ENCODE data around the gene AKAP9.

DNA sequence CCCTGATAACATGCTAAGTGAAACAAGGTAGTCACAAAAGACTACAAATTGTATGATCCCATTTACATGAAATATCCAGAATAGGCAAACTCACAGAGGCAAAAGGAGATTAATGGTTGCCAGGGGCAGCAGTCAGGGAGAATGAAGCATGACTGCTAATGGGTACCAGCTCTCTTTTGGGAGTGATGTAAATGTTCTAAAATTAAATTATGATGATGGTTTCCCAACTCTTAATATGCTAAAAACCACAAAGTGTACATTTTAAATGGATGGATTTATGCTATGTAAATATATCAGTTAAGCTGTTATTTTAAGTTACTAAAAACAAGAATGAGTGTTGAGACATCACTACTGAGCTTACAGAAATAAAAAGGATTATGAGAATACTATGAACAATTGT is 181.0 kb downstream of the AKAP9 start:
- TF ChIP-seq POLR2A (IDR thresholded peaks at IDR 0.05; ENCODE audit: extremely low read depth, insufficient read length) = no peak
- TF ChIP-seq, protein P1, sequence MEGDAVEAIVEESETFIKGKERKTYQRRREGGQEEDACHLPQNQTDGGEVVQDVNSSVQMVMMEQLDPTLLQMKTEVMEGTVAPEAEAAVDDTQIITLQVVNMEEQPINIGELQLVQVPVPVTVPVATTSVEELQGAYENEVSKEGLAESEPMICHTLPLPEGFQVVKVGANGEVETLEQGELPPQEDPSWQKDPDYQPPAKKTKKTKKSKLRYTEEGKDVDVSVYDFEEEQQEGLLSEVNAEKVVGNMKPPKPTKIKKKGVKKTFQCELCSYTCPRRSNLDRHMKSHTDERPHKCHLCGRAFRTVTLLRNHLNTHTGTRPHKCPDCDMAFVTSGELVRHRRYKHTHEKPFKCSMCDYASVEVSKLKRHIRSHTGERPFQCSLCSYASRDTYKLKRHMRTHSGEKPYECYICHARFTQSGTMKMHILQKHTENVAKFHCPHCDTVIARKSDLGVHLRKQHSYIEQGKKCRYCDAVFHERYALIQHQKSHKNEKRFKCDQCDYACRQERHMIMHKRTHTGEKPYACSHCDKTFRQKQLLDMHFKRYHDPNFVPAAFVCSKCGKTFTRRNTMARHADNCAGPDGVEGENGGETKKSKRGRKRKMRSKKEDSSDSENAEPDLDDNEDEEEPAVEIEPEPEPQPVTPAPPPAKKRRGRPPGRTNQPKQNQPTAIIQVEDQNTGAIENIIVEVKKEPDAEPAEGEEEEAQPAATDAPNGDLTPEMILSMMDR (IDR thresholded peaks at IDR 0.05; ENCODE audit: low read depth, low read length) = no peak
- TF ChIP-seq, protein P2, sequence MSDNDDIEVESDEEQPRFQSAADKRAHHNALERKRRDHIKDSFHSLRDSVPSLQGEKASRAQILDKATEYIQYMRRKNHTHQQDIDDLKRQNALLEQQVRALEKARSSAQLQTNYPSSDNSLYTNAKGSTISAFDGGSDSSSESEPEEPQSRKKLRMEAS (IDR thresholded peaks at IDR 0.05; ENCODE audit: low read depth, low read length) = no peak
- no peak for TF ChIP-seq MYC (IDR thresholded peaks at IDR 0.05; ENCODE audit: low read depth, low read length)
